ENCODE results near the gene SMARCAL1.
A peak's percentile ranks its signal among the peaks of the same experiment; 100 is the strongest.

- no peak for TF ChIP-seq CTCF (IDR thresholded peaks at IDR 0.05; ENCODE audit: poor library complexity, severe bottlenecking)
- TF ChIP-seq REST (IDR thresholded peaks at IDR 0.05; ENCODE audit: borderline replicate concordance) = peak; percentile 48
- TF ChIP-seq EP300 (conservative IDR thresholded peaks at IDR 0.05; ENCODE audit: poor library complexity, severe bottlenecking) = peak; percentile 29
These were observed 80.5 kb downstream of the SMARCAL1 start for GRCh38 chr2:216492597-216493333.

All from neural cell (in vitro differentiated cells).